ENCODE results near the gene STARD3.

DNA sequence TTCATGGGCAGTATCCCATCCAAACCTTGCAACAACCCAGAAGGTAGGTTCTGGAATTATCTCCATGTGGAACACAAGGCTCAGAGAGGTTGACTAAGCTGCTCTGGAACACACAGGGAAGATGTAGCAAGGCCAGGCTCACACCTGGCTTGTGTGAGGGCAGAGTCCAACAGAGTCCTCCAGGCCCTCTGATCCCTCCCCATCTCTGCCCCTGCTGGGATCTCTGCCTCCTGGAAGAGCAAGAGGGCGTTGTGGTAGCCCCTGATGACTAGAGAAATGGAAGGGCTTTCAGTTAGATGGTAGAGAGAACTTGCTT, 17.2 kb upstream of the STARD3 start:
- no peak for TF ChIP-seq EZH2 (IDR thresholded peaks at IDR 0.05; ENCODE audit: borderline replicate concordance, insufficient read depth, low read length, poor library complexity, severe bottlenecking)
- TF ChIP-seq, protein P1, sequence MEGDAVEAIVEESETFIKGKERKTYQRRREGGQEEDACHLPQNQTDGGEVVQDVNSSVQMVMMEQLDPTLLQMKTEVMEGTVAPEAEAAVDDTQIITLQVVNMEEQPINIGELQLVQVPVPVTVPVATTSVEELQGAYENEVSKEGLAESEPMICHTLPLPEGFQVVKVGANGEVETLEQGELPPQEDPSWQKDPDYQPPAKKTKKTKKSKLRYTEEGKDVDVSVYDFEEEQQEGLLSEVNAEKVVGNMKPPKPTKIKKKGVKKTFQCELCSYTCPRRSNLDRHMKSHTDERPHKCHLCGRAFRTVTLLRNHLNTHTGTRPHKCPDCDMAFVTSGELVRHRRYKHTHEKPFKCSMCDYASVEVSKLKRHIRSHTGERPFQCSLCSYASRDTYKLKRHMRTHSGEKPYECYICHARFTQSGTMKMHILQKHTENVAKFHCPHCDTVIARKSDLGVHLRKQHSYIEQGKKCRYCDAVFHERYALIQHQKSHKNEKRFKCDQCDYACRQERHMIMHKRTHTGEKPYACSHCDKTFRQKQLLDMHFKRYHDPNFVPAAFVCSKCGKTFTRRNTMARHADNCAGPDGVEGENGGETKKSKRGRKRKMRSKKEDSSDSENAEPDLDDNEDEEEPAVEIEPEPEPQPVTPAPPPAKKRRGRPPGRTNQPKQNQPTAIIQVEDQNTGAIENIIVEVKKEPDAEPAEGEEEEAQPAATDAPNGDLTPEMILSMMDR (IDR thresholded peaks at IDR 0.05; ENCODE audit: poor library complexity, severe bottlenecking), result no peak
- no peak for TF ChIP-seq POLR2AphosphoS5 (IDR thresholded peaks at IDR 0.05)
- no peak for TF ChIP-seq MXI1 (conservative IDR thresholded peaks at IDR 0.05; ENCODE audit: poor library complexity, severe bottlenecking)
- no peak for TF ChIP-seq TAF1 (IDR thresholded peaks at IDR 0.05; ENCODE audit: low read depth)

Data from neural cell (in vitro differentiated cells).